VCaP (cell line): ENCODE results near the gene PICK1.
A peak's percentile ranks its signal among the peaks of the same experiment; 100 is the strongest.

ENCODE experiments used
- H3K27ac ChIP-seq: fragments of 450-650 bp; 2 replicates; pipeline ENCODE4 v1.5.1; 2017
- TF ChIP-seq, protein P1 (sequence below): fragments of 450-650 bp; conservative IDR thresholded peaks from 2 replicates; pipeline ENCODE4 v1.5.1; 2017; ENCODE audit warnings: mild to moderate bottlenecking, moderate library complexity

Gene PICK1

DNA sequence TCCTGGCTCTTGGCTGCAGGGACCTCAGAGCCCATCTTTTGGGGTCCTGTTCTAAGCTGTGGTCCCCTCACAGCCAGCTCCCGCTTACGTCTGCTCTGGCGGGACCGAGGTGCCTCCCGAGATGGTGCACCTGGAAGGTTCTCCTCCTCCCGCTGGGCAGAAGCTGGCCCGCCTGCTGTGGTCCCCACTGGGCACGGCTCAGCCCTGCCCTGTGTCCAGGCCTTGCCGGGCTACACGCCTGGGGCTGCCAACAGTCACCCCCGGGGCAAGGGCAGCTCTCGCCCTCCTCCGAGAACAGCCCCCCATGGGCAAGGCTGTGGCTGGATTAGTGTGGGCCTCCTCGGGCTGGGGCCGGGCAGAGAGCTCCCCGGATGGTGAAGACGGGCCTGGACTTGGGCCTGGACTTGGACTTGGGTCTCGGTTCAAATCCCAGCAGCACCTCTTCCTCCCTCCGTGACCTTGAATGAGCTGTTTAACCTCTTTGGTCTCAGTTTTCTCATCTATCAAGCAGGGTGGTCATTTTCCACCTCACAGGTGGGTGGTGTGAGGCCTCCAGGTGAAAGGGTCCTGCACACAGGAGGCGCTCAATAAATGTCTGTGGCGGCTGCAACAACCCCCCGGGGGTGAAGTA, 52.3 kb downstream of the PICK1 start:
- TF ChIP-seq, protein P1, sequence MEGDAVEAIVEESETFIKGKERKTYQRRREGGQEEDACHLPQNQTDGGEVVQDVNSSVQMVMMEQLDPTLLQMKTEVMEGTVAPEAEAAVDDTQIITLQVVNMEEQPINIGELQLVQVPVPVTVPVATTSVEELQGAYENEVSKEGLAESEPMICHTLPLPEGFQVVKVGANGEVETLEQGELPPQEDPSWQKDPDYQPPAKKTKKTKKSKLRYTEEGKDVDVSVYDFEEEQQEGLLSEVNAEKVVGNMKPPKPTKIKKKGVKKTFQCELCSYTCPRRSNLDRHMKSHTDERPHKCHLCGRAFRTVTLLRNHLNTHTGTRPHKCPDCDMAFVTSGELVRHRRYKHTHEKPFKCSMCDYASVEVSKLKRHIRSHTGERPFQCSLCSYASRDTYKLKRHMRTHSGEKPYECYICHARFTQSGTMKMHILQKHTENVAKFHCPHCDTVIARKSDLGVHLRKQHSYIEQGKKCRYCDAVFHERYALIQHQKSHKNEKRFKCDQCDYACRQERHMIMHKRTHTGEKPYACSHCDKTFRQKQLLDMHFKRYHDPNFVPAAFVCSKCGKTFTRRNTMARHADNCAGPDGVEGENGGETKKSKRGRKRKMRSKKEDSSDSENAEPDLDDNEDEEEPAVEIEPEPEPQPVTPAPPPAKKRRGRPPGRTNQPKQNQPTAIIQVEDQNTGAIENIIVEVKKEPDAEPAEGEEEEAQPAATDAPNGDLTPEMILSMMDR = no peak
- H3K27ac ChIP-seq = no peak overlapping the region

DNA sequence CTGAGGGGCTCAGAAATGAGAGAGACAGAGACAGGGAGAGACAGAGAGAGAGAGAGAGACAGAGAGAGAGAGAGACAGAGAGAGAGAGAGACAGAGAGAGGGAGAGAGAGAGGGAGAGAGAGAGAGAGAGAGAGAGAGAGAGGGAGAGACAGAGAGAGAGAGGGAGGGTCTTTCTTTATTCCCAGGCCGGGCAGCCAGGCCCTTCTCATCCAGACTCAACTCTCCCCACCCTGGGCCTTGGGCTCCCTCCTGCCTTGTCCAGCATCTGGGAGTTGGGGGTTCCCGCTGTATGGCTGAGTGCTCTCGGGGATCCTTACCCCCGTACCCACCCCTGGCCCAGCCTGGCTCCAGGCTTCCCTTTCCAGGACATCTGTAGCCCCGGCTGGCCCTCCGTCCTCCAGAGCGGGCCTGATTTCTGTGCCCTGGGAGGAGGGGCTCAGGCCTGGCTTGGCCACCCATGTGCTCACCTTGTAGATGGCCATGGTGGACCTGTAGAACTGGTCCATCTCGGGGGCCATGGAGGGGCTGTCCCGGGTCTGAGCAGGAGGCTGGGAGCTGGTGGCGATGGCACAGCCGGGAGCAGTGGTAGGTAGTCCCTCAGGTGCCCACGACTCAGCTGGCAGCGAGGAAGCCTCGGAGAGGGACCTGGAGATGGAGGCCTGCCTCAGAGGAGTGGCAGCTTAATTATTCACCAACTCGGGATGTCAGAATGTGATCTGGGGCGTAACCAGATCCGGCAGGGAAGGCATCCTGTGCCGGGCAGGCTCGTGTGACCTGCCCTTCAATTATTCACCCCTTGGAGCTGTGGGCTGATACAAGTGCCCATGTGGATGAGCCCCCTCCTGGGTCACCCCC, 53.0 kb downstream of the PICK1 start, which contains the start of gene BAIAP2L2:
Gene BAIAP2L2 (minus strand): TSS at position 677 of the 855 bp plus-strand sequence. CDS start 159 bp downstream, at position 518.
- peak within 1 kb of the TSS; percentile 93 for H3K27ac ChIP-seq
- TF ChIP-seq, protein P1 = no peak

DNA sequence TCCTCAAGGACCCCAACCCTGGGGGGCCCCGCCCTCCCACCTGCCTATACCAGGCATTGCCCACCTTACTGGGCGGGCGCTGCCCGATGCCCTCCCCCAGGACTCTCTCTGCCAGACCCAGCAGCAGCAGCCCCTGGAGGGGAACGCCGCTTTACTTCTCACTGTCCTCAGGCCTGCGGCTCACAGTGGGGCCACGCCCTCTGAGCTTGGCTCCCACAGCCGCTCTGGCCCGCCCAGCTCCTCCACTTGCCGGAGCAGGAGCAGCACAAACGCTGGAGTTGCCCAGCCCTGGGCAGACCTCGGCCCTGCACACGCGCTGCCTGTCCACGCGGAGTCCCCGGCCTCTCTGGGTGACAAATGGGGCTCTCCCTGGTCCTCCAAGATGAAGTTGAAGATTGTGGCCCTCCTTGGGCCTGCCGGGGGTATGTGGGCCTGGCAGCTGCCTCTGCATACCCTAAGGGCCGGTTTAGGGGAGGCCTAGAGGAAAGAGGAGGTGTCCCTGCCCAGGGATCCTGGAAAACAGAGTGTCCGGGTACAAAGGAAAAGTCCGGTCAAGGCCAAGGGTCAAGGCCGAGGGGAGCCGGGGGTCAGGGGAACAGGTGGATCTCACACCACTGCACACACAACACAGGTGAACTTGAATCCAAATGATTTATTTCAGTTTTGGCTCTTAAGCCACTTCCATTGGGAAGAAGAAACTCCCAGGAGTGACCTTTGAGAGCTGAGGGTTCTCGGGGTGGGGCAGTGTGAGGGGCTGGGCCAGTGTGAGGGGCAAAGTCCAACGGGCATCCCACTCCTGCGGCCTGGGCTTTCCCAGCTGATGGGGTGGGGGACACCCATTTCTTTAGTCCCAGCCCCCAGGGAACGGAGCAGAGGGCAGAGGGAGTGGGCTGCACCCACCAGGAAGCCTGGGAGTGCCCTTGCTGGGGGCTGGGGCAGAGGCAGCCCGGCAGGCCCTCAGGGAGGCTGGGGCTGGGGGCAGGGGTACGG, 54.0 kb downstream of the PICK1 start:
- TF ChIP-seq, protein P1 = peak; percentile 19
- peak overlapping the region; percentile 93 for H3K27ac ChIP-seq

DNA sequence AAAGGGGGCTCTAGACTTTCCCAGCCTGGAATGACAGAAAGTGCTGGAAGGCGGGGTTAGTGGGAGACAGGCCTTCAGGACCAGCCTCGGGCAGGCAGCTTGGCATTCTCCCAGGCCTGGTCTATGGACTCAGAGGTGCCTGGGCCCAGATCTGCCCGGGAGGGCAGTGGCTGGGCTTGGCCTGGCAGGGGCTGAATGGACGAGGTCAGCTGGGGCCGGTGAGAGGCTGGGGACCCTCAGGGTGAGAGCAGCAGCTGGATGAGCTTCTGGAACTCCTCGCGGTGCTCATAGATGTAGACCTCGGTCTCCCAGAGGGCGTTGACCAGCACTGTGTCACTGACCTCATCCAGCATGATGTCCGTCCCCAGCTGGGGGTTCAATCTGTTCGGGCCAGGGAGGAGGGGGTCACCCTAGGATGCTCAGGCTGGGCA, 54.7 kb downstream of the PICK1 start:
- TF ChIP-seq, protein P1 = no peak
- peak overlapping the region; percentile 93 for H3K27ac ChIP-seq

DNA sequence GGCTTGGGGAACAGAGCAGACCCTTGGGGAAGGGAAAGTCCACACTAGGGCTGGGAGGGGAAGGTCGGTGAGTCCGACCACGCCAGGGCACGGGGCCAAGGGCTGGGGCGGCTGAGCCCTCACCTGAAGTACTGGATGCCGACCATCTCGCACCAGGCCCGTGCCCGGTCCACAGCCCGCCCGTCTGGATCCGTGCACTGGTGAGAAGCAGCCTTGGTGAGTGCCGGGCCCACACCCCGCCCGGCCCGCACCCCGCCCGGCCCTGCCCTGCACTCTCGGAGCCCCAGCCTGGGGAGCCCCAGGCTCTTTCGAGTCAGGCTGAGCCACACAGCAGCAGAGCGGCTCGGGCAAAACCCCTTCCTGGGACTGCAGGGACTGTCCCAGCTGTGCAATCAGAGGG, 55.2 kb downstream of the PICK1 start:
- TF ChIP-seq, protein P1 = no peak
- H3K27ac ChIP-seq = peak overlapping the region; percentile 93

DNA sequence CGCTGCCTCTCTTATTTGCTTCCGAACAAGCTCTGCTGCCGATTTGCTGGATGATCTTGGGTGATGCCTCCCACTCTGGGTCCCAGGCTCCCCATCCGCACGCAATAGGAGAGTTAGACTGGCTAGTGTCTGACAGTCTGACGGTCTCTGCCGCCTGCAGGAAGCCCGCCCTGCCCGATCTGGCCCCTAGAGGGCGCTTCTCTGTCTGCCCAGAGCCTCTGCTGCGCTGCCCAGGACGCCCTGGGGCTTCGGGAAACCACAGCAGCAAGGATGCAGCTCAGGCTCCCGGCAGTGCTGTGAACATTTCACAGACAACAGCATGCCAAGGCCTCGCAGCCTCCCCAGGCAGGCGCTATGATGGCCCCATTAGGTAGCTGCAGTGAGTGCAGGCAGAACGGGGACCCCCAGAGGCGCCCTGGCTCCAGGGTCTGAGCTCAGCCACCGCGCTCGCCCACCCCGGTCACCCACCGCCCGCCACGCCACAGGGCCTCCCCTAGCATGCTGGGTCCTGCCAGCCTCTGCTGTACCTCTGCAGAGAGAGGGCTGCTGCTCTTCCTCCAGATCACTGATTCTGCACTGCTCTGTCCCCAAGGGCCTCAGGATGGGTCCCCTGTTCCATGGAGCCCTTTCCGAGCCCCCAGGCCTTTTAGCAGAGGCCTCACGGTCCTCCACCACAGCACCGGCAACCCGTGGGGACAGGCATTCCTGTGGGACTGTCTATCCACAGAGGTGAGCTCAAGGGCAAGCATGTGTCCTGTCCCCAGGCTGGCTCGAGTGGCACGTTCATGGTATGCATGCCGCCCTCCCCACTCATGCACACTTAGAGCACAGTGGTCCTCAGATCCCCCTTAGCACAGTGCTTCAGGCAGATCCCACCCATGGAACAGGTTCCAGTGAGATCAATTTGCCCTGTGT, 57.5 kb downstream of the PICK1 start:
- TF ChIP-seq, protein P1 = peak; percentile 97

More for the DNA sequence above, 57.5 kb downstream of the PICK1 start:
- H3K27ac ChIP-seq = no peak overlapping the region
